Measurements from ENCODE around the gene MRPS11.
A peak's percentile ranks its signal among the peaks of the same experiment; 100 is the strongest.
"Not testable (repeated sequence)": the region's sequence is repeated elsewhere in the genome, so short reads cannot be mapped to it uniquely, and the experiment has no call there.

The MRPS11 gene

DNA sequence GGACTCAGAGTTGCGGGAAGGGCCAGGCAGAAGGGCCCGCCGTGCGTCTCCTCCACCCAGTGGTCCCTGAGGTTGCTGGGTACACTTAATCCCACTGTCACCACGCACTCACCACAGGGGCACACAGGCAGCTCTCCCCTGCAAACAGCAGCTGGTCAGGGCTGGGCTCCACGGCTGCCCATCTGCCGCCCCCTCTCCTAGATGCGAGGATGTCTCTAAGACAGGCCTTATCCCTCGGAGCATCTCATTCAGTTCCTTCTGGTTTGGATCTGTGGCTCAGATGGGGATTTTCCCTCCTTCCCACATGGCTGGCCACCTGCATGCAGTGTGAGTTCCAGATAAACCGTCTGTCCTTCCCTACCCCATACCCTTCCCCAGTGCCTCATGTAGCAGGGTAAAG, 26.3 kb downstream of the MRPS11 start:
- no peak for DNase-seq

DNA sequence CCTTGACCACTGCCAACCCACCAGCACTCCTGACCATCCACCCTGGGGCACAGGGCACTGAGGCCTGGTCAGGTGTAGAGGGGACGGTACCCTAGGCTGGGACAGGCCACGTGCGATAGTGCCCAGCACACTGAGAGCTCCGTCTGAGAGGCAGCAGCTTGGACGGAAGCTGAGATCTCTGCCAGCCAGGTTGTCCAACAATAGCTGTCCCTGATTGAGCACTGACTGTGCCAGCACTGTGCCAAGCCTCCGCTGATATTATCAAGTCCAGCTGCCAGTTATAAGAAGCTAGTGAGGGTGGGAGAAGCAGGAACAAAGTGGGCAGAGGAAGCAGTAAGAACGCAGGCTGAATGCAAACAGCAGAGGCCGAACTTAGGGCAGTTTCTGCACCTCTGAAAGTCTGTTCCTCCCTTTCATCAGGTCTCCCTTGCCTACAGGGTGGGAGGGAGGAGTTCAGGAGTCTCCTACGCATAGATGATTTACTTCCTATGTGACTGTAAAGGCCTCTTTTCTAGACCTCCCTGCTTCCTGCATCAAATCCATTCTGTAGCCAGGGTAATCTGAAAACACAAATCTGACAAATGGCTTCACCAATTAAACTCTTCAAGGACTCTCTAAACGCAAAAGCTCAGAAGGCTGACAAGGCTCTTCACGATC, 29.7 kb downstream of the MRPS11 start:
- no peak for DNase-seq

DNA sequence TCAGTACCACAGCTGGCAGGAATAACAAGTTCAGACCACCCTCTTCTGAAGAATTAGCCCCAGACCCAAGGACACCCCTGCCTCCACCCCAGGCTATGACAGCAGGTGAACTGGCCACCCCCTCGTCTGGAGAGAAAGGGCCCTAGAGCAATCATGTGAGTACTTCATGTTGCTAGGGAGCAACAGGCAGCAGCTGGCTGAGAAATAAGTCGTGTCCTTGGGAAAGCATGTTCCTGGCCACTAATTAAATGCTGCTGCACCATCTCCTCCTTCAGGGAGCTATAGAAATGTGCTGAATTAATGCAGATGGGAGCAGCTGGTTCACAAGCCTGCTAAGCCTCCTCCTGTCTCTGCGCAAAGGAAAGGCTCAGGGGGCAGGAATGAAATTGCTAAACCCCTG, 31.5 kb downstream of the MRPS11 start:
- peak; percentile 37 for DNase-seq

DNA sequence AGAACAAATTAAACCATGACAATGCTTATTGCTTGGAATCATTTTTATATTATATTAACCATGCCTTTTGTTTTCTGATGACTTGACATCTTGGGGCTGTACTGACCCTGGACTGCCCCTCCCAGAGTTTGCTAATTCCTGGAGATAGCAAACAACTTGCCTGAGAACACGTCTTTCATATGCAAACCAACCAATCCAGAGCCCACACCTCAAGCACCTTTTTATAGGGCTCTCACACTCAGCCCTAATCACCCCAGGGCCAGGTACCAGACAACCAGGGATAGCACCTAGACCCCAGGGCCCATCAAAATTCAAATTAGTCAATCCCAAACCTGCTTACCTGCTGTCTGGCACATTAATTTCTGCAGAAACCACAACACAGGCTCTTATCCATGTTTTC, 36.9 kb downstream of the MRPS11 start:
- DNase-seq = no peak

DNA sequence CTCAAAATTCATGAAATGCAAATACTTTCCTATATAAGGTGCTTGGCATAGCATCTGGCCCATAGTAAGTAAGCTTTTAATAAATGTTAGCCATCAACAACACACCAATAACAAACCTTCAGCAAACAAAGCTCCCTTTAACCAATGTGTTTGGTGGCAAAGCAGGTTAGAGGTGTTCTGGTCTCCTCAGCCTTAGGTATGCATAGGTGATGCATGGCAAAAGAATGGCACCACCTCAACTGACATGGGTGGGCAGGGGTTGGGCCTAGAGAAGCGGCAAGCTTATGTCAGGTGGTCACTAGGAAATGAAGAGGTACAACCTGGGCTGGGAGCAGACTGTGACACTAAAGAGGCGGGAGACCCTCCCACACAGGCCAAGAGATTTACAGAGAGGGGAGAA, 38.2 kb downstream of the MRPS11 start:
- DNase-seq = no peak

DNA sequence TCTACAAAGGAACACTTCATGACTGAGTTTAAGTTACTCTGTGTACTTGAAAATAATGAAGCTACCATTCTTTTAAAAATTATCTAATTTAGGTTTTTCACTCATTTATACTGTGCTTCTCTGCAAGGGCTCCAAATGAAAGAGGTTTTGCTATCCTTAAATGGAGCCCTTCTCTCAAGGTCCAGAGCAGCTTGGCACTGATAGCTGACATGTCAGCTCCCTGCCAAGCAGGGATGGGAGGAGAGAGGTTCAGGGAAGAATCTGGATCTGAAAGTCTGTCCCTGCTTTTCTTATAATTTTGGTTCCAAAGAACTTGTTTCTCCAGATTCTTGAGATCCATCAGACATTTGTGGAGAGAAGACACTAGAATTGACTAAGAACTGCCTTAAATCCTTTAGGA, 39.1 kb downstream of the MRPS11 start:
- no peak for DNase-seq

DNA sequence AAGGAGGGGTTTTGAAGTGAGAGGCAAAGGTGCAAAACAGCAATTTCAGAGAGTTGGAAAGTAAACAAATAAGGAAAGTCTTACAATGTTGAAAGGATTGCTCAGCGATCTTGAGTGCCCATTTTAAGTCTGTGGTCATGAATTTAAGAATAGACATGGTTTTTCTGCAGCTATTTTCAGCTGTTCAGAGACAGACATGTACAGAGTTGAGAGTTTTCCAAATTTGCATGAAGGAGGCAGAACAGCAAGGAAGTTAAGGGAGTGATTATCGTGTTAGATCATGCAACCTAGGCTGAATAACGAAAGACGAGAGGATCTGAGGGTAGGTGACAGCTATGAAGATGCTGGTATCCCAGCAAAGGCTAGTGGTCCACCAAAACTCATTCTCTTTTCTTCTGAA, 41.8 kb downstream of the MRPS11 start:
- DNase-seq = no peak

DNA sequence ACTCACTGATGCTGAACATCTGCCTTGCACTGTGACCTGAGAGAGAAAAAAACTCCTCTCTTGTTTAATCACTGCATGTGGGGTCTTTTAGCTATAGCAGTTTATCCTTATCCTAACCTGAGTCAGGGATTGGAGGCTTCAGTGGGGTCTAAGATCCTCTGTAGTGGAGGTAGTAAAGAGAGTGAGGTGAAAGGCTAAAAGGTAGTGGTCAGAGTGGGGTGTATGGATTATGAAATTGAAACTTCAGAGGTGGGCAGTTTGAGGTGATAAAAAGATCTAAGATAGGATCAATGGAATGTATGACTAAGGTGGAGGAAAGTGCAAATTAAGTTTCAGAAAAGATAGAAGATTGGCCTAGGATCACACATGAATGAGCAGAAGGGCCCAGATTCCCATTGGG, 42.5 kb downstream of the MRPS11 start:
- DNase-seq = no peak

DNA sequence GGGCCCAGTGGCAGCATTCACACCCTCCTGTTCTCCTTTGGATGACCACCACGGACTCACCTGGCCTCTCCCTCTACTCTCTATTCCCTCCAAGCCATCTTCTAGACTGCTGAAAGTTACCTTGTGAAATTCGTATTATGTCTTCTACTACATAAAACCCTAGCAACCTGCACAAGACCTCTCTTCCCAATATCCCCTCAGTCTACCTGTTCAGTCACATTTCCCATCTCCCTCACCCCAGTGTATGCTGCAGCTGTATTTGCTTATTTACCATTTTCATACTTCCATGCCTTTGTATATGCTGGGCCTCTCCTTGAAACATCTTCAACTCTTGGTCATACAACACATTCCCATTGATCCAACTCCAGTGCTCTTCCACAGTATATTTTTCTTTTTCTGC, 43.7 kb downstream of the MRPS11 start:
- DNase-seq = no peak

DNA sequence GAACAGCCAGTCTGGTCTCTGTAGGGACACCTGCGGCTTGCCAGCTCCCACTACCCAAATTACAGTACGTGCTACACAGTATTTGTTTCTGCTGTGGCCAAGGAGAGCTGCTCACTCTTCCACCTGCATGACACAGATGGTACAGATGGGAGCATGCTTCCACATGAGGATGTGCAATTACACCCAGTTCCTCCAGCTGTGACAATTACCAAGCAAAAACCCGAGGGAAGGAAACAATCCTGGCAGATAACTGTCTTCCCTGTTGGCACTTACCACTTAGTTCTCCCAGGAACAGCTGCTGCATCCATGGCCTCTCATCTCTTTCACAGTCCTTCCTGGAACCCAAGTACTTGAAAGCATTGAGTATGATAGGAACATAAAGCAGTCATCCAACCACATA, 44.6 kb downstream of the MRPS11 start:
- no peak for DNase-seq

DNA sequence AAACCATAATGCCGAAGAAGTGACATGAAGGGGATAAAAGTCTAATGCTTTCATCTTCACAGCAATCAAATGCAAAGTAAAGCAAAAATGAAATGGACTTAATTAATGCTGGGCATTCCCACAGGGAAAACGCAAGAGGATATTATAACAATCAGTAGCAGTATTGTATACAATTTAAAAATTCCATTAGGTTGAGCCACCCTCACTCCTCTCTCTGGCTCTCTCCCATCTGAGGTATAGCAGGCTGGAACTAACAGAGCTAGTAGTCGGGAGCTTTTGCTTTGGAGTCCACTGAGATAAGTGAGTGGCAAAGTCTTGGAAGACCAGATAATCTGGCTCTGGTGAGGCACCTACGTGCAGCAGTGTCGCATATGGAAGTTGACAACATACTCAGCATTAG, 45.1 kb downstream of the MRPS11 start:
- DNase-seq = no peak

DNA sequence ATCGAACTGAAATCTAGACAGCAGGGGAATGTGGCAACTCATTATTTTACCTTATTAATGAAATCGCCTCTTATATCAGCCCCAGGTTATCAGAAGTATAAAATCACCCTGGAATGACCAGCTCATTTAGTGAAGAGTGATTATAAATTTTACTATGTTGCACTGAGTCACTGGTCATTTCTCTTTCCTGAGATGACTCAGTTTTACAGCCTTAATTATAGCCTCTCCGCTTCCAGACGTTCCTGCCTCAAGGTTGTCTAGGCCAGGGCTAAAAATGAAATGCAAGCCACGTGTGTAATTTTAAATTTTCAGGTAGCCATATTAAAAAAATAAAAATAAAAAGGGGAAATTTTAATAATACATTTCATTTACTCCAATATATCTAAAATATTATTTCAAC, 45.7 kb downstream of the MRPS11 start:
- DNase-seq = no peak

DNA sequence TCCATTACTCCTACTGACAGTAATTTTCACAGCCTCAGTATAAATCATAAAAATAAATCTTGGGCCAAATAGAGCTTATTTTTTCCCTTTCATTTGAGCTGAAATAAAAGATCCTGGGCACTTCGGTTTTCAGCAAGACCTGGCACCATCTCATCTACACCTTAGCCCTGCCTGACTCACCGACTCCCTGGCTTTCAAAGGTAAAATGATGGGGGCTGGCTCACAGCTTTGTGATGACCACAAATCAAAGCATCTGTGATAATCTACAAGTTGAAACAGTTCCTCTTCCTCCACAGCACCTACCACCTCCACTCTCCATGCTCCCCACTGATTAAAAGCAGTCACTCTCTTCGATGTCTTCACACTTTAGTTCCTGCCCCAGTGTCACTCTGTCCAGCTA, 51.4 kb downstream of the MRPS11 start:
- no peak for DNase-seq

DNA sequence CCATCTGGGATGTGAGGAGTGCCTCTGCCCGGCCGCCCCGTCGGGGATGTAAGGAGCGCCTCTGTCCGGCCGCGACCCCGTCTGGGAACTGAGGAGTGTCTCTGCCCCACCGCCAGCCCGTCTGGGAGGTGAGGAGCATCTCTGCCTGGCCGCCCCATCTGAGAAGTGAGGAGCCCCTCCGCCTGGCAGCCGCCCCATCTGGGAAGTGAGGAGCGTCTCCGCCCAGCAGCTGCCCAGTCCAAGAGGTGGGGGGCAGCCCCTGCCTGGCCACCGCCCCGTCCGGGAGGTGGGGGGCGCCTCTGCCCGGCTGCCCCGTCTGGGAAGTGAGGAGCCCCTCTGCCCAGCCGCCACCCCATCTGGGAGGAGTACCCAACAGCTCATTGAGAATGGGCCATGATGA, 56.6 kb downstream of the MRPS11 start:
- DNase-seq = not testable (repeated sequence)

DNA sequence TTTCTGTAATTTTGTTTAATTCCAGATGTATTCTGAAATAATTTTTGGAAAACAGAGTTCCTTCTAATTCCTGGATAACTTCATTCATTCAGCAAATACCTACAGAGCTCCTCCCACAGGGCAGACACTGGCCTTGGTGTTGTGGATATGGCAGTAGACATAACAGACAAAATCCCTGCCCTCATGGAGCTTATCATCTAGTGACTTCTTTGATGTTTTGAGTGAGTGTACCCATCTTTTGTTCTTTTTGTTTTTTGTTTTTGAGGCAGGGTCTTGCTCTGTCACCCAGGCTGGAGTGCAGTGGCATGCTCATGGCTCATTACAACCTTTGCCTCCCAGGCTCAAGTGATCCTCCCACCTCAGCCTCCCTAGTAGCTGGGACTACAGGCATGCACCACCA, 57.9 kb downstream of the MRPS11 start:
- no peak for DNase-seq

DNA sequence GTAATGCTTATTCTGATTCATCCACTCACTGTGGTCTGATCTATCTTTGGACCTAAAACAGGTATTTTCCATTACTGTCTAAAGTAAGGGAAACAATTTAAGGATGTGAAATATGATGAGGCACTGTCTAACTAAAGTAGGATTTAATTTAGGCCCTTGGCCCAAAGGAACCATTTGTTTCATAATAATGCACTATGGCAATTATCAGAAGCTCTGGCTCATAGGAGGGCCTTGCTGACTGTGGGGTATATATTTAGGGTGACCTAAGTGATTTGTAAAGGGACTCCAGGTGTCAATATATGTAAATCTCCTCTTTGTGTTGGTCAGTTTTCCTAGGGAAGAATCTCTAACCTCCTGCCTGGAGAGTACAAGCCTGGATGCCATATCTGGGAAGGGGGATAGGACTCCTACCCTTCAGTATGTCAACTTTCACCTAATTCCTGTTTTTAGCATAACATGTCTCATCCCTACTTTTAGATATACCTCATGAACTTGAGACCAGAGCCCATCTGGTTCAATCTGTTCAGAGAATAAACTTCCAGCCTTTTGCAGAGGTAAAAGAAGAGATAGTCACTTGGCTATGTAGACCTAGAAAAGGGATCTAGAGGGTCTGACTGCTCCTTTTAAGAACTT, 58.9 kb downstream of the MRPS11 start:
- DNase-seq = no peak

DNA sequence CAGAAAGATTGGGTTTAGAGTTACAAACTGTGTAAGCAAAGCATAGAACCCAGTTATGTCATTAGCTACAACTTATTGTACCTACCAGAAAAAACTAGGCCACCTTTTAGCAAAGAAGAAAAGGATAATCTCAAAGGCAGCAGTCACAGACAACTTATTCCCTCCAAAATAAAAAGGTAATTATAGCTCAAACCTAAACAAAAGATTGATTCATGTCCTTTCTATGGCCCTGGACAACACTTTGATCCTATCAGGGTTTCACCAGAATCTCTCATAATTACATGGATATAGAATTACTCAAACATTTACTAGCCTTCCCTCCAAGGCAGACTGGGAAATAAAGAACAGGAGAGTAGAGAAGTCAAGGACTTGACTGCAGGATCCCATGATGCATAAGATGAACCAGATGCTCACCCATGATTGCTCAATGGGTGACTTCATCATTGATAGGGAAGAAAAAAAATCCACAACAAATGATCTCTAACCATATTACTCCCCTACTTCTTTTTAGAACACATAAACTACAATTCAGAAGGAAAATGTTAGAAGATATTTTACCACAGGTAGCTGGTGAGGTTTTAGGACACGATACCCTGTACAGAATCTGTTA, 61.6 kb downstream of the MRPS11 start:
- DNase-seq = no peak

Data from NCI-H1092 (cell line).